IMR-90 (cell line): ENCODE data around the gene MADCAM1. TPM values are rescaled to one million over a fixed set of nuclear protein-coding genes. Genes with fewer than 3 reads are reported as not detected.

ENCODE experiments used
- ATAC-seq: fragments of 200-7000 bp; cut with Tn5 transposase; 2 replicates; pipeline ENCODE4 v1.9.1; 2020; ENCODE audit warnings: low read depth, mild to moderate bottlenecking, moderate library complexity
- BruUV-seq: library from RNA; stranded (reverse); fragments of 400-500 nt; replicated peaks from 2 replicates; lab custom pipeline; 2021; lab: Mats Ljungman, UMichigan
- CTCF ChIA-PET: fragments of 300-600 bp; formaldehyde crosslinking; extraction: SDS; loops from one replicate; lab custom pipeline; 2021; ENCODE audit warnings: antibody characterized with exemption; lab: Yijun Ruan, JAX
- POLR2A ChIA-PET: fragments of 300-600 bp; sonication (Branson Sonifier 250); formaldehyde crosslinking; loops from one replicate; lab custom pipeline; 2022; ENCODE audit warnings: antibody characterized with exemption; ENCODE audit not compliant: unreplicated experiment; lab: Charles Lee
- DNase-seq: peaks from one replicate; pipeline ENCODE4 v3.0.0; 2013
- H2AFZ ChIP-seq: replicated peaks from 2 replicates; pipeline ENCODE3; 2013; ENCODE audit warnings: low read length, mild to moderate bottlenecking; ENCODE audit not compliant: poor library complexity
- H2AK5ac ChIP-seq: 2 replicates; pipeline ENCODE4 v1.6.1; 2013; ENCODE audit warnings: low read depth, low read length, inconsistent platforms
- H2AK9ac ChIP-seq: replicated peaks from 2 replicates; pipeline ENCODE3; 2013; ENCODE audit warnings: mild to moderate bottlenecking, low read depth, low read length, moderate library complexity; ENCODE audit not compliant: poor library complexity
- H2BK120ac ChIP-seq: 2 replicates; pipeline ENCODE4 v1.6.1; 2013; ENCODE audit warnings: low read depth, low read length, inconsistent platforms
- H2BK15ac ChIP-seq: 3 replicates; pipeline ENCODE4 v1.6.1; 2013; ENCODE audit warnings: low read depth, low read length, inconsistent platforms
- H2BK20ac ChIP-seq: 2 replicates; pipeline ENCODE4 v1.6.1; 2013; ENCODE audit warnings: low read depth, mild to moderate bottlenecking, inconsistent platforms, low read length, moderate library complexity
- H2BK5ac ChIP-seq: 2 replicates; pipeline ENCODE4 v1.6.1; 2013; ENCODE audit warnings: mild to moderate bottlenecking, low read depth, low read length, inconsistent platforms; ENCODE audit not compliant: poor library complexity, severe bottlenecking
- H3K14ac ChIP-seq: replicated peaks from 2 replicates; pipeline ENCODE4 v1.6.1; 2013; ENCODE audit warnings: low read depth, low read length, inconsistent platforms
- H3K18ac ChIP-seq: 2 replicates; pipeline ENCODE4 v1.6.1; 2013; ENCODE audit warnings: low read depth, low read length, control low read depth
- H3K23ac ChIP-seq: 2 replicates; pipeline ENCODE4 v1.6.1; 2013; ENCODE audit warnings: low read depth, low read length, inconsistent platforms
- H3K27ac ChIP-seq: 2 replicates; pipeline ENCODE4 v1.5.1; 2013; ENCODE audit warnings: mild to moderate bottlenecking, control low read depth, low read length; ENCODE audit not compliant: insufficient read depth
- H3K27me3 ChIP-seq: 2 replicates; pipeline ENCODE4 v1.6.1; 2013; ENCODE audit warnings: low read length; ENCODE audit not compliant: control insufficient read depth, insufficient read depth
- H3K36me3 ChIP-seq: 2 replicates; pipeline ENCODE4 v1.6.1; 2013; ENCODE audit warnings: low read length, mixed read lengths; ENCODE audit not compliant: control insufficient read depth, insufficient read depth
- H3K4ac ChIP-seq: 2 replicates; pipeline ENCODE4 v1.6.1; 2013; ENCODE audit warnings: low read depth, low read length, inconsistent platforms
- H3K4me1 ChIP-seq: 2 replicates; pipeline ENCODE4 v1.6.1; 2013; ENCODE audit warnings: low read length, mixed read lengths; ENCODE audit not compliant: control insufficient read depth, insufficient read depth
- H3K4me2 ChIP-seq: 2 replicates; pipeline ENCODE4 v1.6.1; 2013; ENCODE audit warnings: low read depth, mild to moderate bottlenecking, control low read depth, low read length, moderate library complexity
- H3K4me3 ChIP-seq: 2 replicates; pipeline ENCODE4 v1.5.1; 2013; ENCODE audit warnings: low read depth, mild to moderate bottlenecking, control low read depth, low read length, moderate library complexity; ENCODE audit not compliant: insufficient read depth
- H3K56ac ChIP-seq: 2 replicates; pipeline ENCODE4 v1.6.1; 2013; ENCODE audit warnings: low read length, inconsistent platforms; ENCODE audit not compliant: insufficient read depth; ENCODE audit errors: extremely low read depth
- H3K79me1 ChIP-seq, 2 experiments: 2 replicates each; pipeline ENCODE4 v1.6.1; 2013; ENCODE audit warnings: low read length in 2 of 2, inconsistent platforms in 1 of 2, low read depth in 1 of 2
- H3K9ac ChIP-seq: 2 replicates; pipeline ENCODE4 v1.6.1; 2013; ENCODE audit warnings: low read depth, low read length, control low read depth
- H3K9me1 ChIP-seq: 2 replicates; pipeline ENCODE4 v1.6.1; 2013; ENCODE audit warnings: low read length, inconsistent platforms; ENCODE audit not compliant: insufficient read depth
- H3K9me3 ChIP-seq: 2 replicates; pipeline ENCODE4 v1.6.1; 2013; ENCODE audit warnings: low read length; ENCODE audit not compliant: control insufficient read depth, insufficient read depth
- H4K20me1 ChIP-seq: 2 replicates; pipeline ENCODE4 v1.6.1; 2013; ENCODE audit warnings: low read length, inconsistent platforms; ENCODE audit not compliant: insufficient read depth
- H4K5ac ChIP-seq: 2 replicates; pipeline ENCODE4 v1.6.1; 2013; ENCODE audit warnings: mild to moderate bottlenecking, low read depth, low read length, control low read depth
- H4K8ac ChIP-seq, 2 experiments: 2 replicates each; pipeline ENCODE4 v1.6.1; 2013; ENCODE audit warnings: low read depth in 2 of 2, low read length in 2 of 2, control low read depth in 1 of 2, inconsistent platforms in 1 of 2
- H4K91ac ChIP-seq: 2 replicates; pipeline ENCODE4 v1.6.1; 2013; ENCODE audit warnings: low read depth, low read length, inconsistent platforms; ENCODE audit not compliant: insufficient read depth
- CEBPB ChIP-seq: IDR thresholded peaks from 2 replicates; pipeline ENCODE4 v1.6.1; 2012; ENCODE audit warnings: low read depth, low read length, improper control_type of control experiment
- CHD1 ChIP-seq: IDR thresholded peaks from 2 replicates; pipeline ENCODE4 v1.6.1; 2012; ENCODE audit warnings: low read depth, low read length, improper control_type of control experiment
- CTCF ChIP-seq: conservative IDR thresholded peaks from 2 replicates; pipeline ENCODE4 v1.5.1; 2012; ENCODE audit warnings: mild to moderate bottlenecking, low read depth, low read length, improper control_type of control experiment
- ELK1 ChIP-seq: fragments of 150-350 bp; IDR thresholded peaks from 2 replicates; pipeline ENCODE4 v1.6.1; 2016; ENCODE audit warnings: low read depth, mild to moderate bottlenecking, low read length, moderate library complexity, borderline replicate concordance
- FOS ChIP-seq: fragments of 150-350 bp; IDR thresholded peaks from 2 replicates; pipeline ENCODE4 v1.6.1; 2016; ENCODE audit warnings: low read depth, low read length
- MAFK ChIP-seq: IDR thresholded peaks from 2 replicates; pipeline ENCODE4 v1.6.1; 2012; ENCODE audit warnings: low read depth, low read length, improper control_type of control experiment
- MAZ ChIP-seq: IDR thresholded peaks from 2 replicates; pipeline ENCODE4 v1.6.1; 2012; ENCODE audit warnings: low read depth, mild to moderate bottlenecking, low read length, improper control_type of control experiment, moderate library complexity, borderline replicate concordance
- MXI1 ChIP-seq: IDR thresholded peaks from 2 replicates; pipeline ENCODE4 v1.6.1; 2012; ENCODE audit warnings: low read depth, mild to moderate bottlenecking, low read length, moderate library complexity, borderline replicate concordance
- NFE2L2 ChIP-seq: fragments of 150-350 bp; IDR thresholded peaks from 2 replicates; pipeline ENCODE4 v1.6.1; 2016; ENCODE audit warnings: low read depth, mild to moderate bottlenecking, low read length
- POLR2A ChIP-seq: IDR thresholded peaks from 2 replicates; pipeline ENCODE4 v1.6.1; 2012; ENCODE audit warnings: mild to moderate bottlenecking, low read depth, low read length
- RAD21 ChIP-seq: IDR thresholded peaks from 2 replicates; pipeline ENCODE4 v1.6.1; 2012; ENCODE audit warnings: low read length, improper control_type of control experiment
- RCOR1 ChIP-seq: IDR thresholded peaks from 2 replicates; pipeline ENCODE4 v1.6.1; 2012; ENCODE audit warnings: mild to moderate bottlenecking, low read length, improper control_type of control experiment; ENCODE audit not compliant: insufficient replicate concordance
- RFX5 ChIP-seq: IDR thresholded peaks from 2 replicates; pipeline ENCODE4 v1.8.0; 2012; ENCODE audit warnings: low read depth, mild to moderate bottlenecking, low read length, moderate library complexity
- SMC3 ChIP-seq: fragments of 150-350 bp; IDR thresholded peaks from 2 replicates; pipeline ENCODE4 v1.6.1; 2016; ENCODE audit warnings: low read depth, mild to moderate bottlenecking, antibody characterized with exemption, low read length, moderate library complexity
- USF2 ChIP-seq: fragments of 150-350 bp; IDR thresholded peaks from 2 replicates; pipeline ENCODE4 v1.6.1; 2017; ENCODE audit warnings: mild to moderate bottlenecking, antibody characterized with exemption, low read length, low read depth
- WGBS, 2 experiments: methylation state at CpG; one replicate each; pipeline versions ENCODE4 v1.1.5 to v1.1.7; 2013; ENCODE audit warnings: missing lambda C conversion rate in 2 of 2; ENCODE audit not compliant: insufficient read length in 1 of 2; ENCODE audit errors: extremely low coverage in 2 of 2; 5-methylcytosine and 5-hydroxymethylcytosine counted together
- dilution Hi-C: fragments of 300-500 bp; cut with HindIII; formaldehyde crosslinking; loops from one replicate; pipeline ENCODE4 v1.14.3; 2018; ENCODE audit warnings: low sequenced_read_pairs; ENCODE audit not compliant: unreplicated experiment
- in situ Hi-C: fragments of 300-500 bp; cut with MboI; formaldehyde crosslinking; loops from 3 replicates; pipeline ENCODE4 v1.14.3; 2019; ENCODE audit warnings: low sequenced_read_pairs, inconsistent platforms, mixed read lengths
- intact Hi-C: fragments of 100-400 bp; cut with micrococcal nuclease; formaldehyde crosslinking; loops from 2 replicates; pipeline ENCODE4 v1.10.0; 2022
- polyA plus RNA-seq, 3 experiments: library from polyadenylated mRNA; depleted of rRNA; stranded (reverse); fragments of >200 nt; gene quantifications; 2 replicates each; pipeline ENCODE4 v1.2.3, GENCODE V29; 2012; ENCODE audit warnings: low replicate concordance in 1 of 3
- total RNA-seq: library from RNA; depleted of rRNA; stranded (reverse); fragments of >200 nt; gene quantifications from 2 replicates; pipeline ENCODE4 v1.2.3, GENCODE V29; 2012

Gene MADCAM1
- total and polyA plus RNA-seq, 2 of the 4 experiments (the other 2 are of a cell fraction): 0.24 TPM; not detected in 1

GRCh38 chr19:504616-505015 lies 8.3 kb downstream of the MADCAM1 start:
- Histone ChIP-seq H3K79me1 (peaks cover 0 to 19% of the 10 kb centered on the region in 2 experiments; a peak in 2 of 4 replicates), H2BK5ac (no peak overlapping the region), H2AK9ac (no peak overlapping the region), H3K14ac (no peak overlapping the region), H3K27ac (no peak overlapping the region), H2AK5ac (no peak overlapping the region), H3K27me3 (peaks cover 4% of the 10 kb centered on the region), H3K9me3 (no peaks in the 10 kb centered on the region), H3K4ac (no peak overlapping the region), H4K20me1 (no peaks in the 10 kb centered on the region), H4K91ac (no peak overlapping the region), H2AFZ (no peak overlapping the region), H2BK20ac (no peak overlapping the region), H2BK120ac (no peak overlapping the region), H4K5ac (no peak overlapping the region), H3K56ac (no peak overlapping the region), H2BK15ac (no peak overlapping the region), H3K9me1 (no peaks in the 10 kb centered on the region; the same call in 1 of the 2 replicates), H3K18ac (no peak overlapping the region), H3K36me3 (no peaks in the 10 kb centered on the region; the same call in 1 of the 2 replicates), H3K9ac (no peak overlapping the region), H4K8ac (no peak overlapping the region), H3K4me2 (no peak overlapping the region), H3K4me3 (no peak overlapping the region), H3K23ac (no peak overlapping the region), H3K4me1 (peaks cover 6% of the 10 kb centered on the region)
- WGBS, 2 experiments: 80% methylated on average over 1 of the region's 14 CpGs; no CpG with 5 or more reads in 1 of the 2 experiments
- POLR2A ChIA-PET: no interaction called here
- CTCF ChIA-PET: no interaction called here
- TF ChIP-seq FOS (no peak), POLR2A (no peak), RCOR1 (no peak), MAZ (no peak), NFE2L2 (no peak), CEBPB (no peak), ELK1 (no peak), RAD21 (no peak), MAFK (no peak), CTCF (no peak), CHD1 (no peak), USF2 (no peak), RFX5 (no peak), SMC3 (no peak), MXI1 (no peak)
- no peak for DNase-seq
- in situ Hi-C loops: no loop called here
- BruUV-seq: no TSS peak
- no peak for ATAC-seq
- dilution Hi-C loops: no loop called here
- intact Hi-C loops: loop anchor here (5.0 kb wide), 1 partner anchor 122 kb away; no protein-coding TSS in a partner anchor
